Measurements from ENCODE around the gene AURKA.

Gene AURKA

GRCh38 chr20:56392132-56392880, at the start of gene AURKA, which contains the start of gene CSTF1:
Gene AURKA (minus strand): TSS chr20:56392215. CDS start chr20:56388197, 4,018 bp downstream.
Gene CSTF1 (plus strand): TSS chr20:56392645. CDS start chr20:56395553, 2,908 bp downstream.
- DNase-seq: peak; percentile 100

- DNase-seq: no peak
These were observed 48.5 kb upstream of the AURKA start for GRCh38 chr20:56440346-56441007.

- peak; percentile 28 for DNase-seq
These were observed 47.8 kb upstream of the AURKA start for GRCh38 chr20:56439771-56440291.

- DNase-seq: no peak
These were observed 46.3 kb upstream of the AURKA start for GRCh38 chr20:56438284-56438683.

- no peak for DNase-seq
These were observed 45.4 kb upstream of the AURKA start for GRCh38 chr20:56437196-56437960.

- no peak for DNase-seq
These were observed 41.9 kb upstream of the AURKA start for GRCh38 chr20:56433880-56434255.

GRCh38 chr20:56433221-56433879, 41.3 kb upstream of the AURKA start:
- no peak for DNase-seq

GRCh38 chr20:56431471-56431870, 39.5 kb upstream of the AURKA start:
- DNase-seq: no peak

GRCh38 chr20:56430957-56431356, 38.9 kb upstream of the AURKA start:
- DNase-seq: no peak

GRCh38 chr20:56430461-56430860, 38.4 kb upstream of the AURKA start:
- no peak for DNase-seq

GRCh38 chr20:56429941-56430340, 37.9 kb upstream of the AURKA start:
- DNase-seq: no peak

GRCh38 chr20:56429502-56429901, 37.5 kb upstream of the AURKA start:
- DNase-seq: no peak

GRCh38 chr20:56428881-56429280, 36.9 kb upstream of the AURKA start:
- no peak for DNase-seq

- DNase-seq: no peak
These were observed 36.4 kb upstream of the AURKA start for GRCh38 chr20:56428410-56428809.

GRCh38 chr20:56427797-56428196, 35.8 kb upstream of the AURKA start:
- no peak for DNase-seq

GRCh38 chr20:56426926-56427325, 34.9 kb upstream of the AURKA start:
- no peak for DNase-seq

GRCh38 chr20:56426026-56426425, 34.0 kb upstream of the AURKA start:
- no peak for DNase-seq

GRCh38 chr20:56424931-56425330, 32.9 kb upstream of the AURKA start:
- no peak for DNase-seq

- DNase-seq: no peak
These were observed 31.9 kb upstream of the AURKA start for GRCh38 chr20:56423886-56424285.

- no peak for DNase-seq
These were observed 31.2 kb upstream of the AURKA start for GRCh38 chr20:56423211-56423610.

GRCh38 chr20:56422824-56423189, 30.8 kb upstream of the AURKA start:
- no peak for DNase-seq

- DNase-seq: no peak
These were observed 30.2 kb upstream of the AURKA start for GRCh38 chr20:56422076-56422823.

Data from T1000 (cell line).